GM19438 (cell line): ENCODE data around the gene TRMT1L.

ENCODE experiments used
- ATAC-seq: cut with Tn5 transposase; IDR thresholded peaks from one replicate; pipeline ENCODE4 v1.9.1; 2021; ENCODE audit warnings: low read depth; ENCODE audit not compliant: unreplicated experiment

TRMT1L gene

DNA sequence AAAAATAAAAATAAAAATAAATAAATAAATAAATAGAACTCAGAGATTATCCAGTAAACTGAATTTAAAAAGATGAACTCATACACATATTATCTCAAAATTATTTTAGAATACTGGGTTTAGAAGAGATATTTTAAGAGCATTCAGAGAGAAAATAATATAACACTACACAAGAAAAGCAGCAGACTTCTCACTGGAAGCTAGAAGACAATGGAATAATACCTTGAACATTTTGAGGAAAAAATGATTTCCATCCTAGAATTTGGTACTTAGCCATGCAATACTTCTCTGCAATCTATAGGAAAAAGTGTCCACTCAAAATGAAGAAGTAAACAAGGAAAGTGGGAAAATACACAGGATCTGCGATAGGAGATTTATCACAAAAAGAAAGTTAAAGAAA is 24.2 kb downstream of the TRMT1L start:
- ATAC-seq, result no peak

GRCh38 chr1:185129708-185130107 is 27.0 kb downstream of the TRMT1L start:
- no peak for ATAC-seq

DNA sequence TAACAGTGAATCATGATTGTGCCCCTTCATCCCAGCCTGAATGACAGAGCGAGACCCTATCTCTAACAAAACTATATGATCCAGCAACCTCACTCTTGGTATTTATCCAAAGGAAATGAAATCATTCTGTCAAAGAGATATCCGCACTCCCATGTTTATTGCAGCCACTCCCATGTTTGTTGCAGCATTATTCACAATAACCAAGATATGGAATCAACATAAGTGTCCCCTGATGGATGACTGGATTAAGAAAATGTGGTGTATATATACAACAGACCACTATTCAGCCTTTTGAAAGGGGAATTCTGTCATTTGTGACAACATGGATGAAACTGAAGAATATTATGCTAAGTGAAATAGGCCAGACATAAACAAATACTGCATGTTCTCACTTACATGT is 44.4 kb downstream of the TRMT1L start:
- no peak for ATAC-seq

DNA sequence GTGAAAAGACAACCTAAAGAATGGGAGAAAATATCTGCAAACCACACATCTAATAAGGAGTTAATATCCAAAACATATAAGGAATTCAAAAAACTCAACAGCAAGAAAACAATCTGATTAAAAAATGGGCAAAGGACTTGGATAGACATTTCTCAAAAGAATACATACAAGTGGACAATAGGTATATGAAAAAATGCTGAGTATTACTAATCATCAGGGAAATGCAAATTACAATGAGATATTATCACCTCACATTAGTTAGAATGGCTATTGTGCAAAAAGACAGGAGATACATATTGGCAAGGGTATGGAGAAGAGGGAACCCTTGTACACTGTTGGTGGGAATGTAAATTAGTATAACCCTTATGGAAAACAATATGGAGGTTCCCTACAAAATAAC is 44.9 kb downstream of the TRMT1L start:
- ATAC-seq, result no peak

GRCh38 chr1:185110145-185110544 is 46.6 kb downstream of the TRMT1L start:
- no peak for ATAC-seq

GRCh38 chr1:185108321-185108720 is 48.4 kb downstream of the TRMT1L start:
- ATAC-seq, result no peak

GRCh38 chr1:185105121-185105520 is 51.6 kb downstream of the TRMT1L start:
- ATAC-seq, result no peak

- ATAC-seq, result no peak
These were observed 52.7 kb downstream of the TRMT1L start for GRCh38 chr1:185104083-185104482.

GRCh38 chr1:185096531-185096930 is 60.2 kb downstream of the TRMT1L start:
- ATAC-seq, result no peak

- ATAC-seq, result no peak
These were observed 62.0 kb downstream of the TRMT1L start for GRCh38 chr1:185094761-185095160.

GRCh38 chr1:185091480-185091879 is 65.3 kb downstream of the TRMT1L start:
- no peak for ATAC-seq

- ATAC-seq, result no peak
These were observed 69.0 kb downstream of the TRMT1L start for GRCh38 chr1:185087746-185088145.

- no peak for ATAC-seq
These were observed 69.7 kb downstream of the TRMT1L start for GRCh38 chr1:185087101-185087500.

GRCh38 chr1:185083818-185084217 is 72.9 kb downstream of the TRMT1L start:
- no peak for ATAC-seq

DNA sequence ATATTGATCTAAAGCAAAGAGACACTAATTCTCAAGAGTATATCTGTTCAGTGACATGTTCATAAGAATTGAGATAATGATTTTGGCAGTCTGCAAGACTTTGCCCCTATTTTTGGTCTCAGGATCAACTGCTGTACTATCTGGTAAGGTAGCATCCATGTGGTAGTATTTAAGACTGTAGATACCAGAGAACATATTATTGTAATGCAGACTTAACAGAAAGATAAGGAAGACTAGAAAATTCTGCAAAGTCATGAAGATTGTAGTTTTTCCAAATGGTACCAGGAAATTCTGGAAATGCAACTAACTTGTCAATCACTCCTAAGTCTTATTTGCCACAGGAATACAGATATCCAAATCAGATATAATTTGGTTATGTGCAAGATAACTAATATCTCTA is 76.3 kb downstream of the TRMT1L start:
- no peak for ATAC-seq

DNA sequence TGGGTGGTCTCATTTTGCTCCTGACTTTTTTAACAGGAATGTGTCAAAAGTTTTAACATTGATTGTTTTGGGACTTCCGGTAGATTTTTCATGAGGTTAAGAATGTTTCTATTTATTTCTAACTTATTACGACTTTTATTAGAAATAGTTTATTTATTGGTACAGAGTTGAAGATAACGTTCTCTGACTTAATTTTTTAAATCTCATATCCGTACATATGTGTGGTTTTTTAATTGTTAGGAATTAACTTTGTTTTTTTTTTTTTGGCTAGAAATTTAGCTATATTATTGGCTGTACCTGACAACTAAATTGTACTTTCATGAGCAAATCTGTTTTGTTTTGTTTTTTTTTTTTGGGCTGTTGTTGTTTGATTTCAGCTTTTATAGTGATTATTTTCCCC is 79.4 kb downstream of the TRMT1L start:
- no peak for ATAC-seq

DNA sequence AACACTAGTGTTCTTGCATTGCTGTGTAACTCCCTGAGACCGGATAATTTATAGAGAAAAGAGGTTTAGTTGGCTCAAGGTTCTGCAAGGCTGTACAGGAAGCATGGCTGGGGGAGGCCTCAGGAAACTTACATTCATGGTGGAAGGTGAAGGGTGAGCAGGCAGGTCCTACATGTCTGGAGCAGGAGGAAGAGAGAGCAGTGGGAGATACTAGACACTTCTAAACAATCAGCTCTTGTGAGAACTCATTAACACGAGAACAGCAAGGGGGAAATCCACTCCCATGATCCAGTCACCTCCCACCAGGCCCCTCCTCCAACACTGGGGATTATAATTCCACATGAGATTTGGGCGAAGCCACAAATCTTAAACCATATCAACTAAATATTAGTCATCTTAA is 81.3 kb downstream of the TRMT1L start:
- no peak for ATAC-seq

- ATAC-seq, result no peak
These were observed 82.4 kb downstream of the TRMT1L start for GRCh38 chr1:185074307-185074706.

- ATAC-seq, result no peak
These were observed 83.0 kb downstream of the TRMT1L start for GRCh38 chr1:185073725-185074124.

GRCh38 chr1:185070051-185070450 is 86.7 kb downstream of the TRMT1L start:
- no peak for ATAC-seq

DNA sequence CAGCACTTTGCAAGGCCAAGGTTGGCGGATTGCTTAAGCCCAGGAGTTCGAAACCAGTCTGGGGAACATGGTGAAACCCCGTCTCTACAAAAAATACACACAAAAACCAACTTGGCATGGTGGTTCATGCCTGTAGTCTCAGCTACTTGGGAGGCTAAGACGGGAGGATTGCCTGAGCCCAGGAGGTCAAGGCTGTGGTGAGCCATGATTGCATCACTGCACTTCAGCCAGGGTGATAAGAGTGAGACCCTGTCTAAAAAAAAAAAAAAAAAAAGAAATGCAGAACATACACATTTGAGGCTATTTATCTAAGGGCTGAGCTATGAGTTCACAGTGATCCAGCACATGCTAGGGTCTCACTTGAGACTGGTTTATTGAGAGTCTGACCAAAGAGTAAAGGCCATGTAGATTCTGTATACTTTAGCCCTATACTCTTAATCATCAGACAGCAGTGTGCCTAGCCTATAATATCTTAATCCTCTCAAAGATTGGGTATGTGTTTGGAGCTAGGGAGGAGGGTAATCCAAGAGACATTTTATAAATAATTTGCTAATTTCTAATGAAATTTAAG is 87.5 kb downstream of the TRMT1L start:
- no peak for ATAC-seq

- no peak for ATAC-seq
These were observed 88.4 kb downstream of the TRMT1L start for GRCh38 chr1:185068341-185068740.
